ENCODE measurements around the gene SKIC2. TPM values are rescaled to one million over a fixed set of nuclear protein-coding genes. Genes with fewer than 3 reads are reported as not detected.

SKIC2 gene
- total and polyA plus RNA-seq, 2 of the 4 experiments (the other 2 are of a cell fraction): 30.6 to 46.0 TPM

DNA sequence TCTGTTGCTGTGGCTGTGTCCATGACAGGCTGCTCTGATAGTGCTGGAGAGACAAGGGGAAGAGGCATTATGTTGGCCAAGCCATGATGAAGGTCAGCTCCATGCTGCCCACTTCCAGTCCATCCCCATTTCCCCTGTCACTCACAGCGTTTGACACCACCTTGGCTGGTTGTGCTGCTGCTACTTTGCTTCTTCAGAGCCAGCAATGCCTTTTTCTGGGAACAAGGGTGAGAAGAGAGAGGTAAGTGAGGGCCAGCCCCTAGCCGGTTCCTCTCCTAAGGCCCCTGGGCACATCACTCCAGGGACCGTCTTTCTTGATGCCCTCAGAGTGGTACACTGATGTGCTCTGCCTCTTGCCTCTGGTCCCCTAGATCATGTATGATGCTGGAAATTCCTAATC, 2.2 kb upstream of the SKIC2 start:
- Histone ChIP-seq H3K4me3 (ENCODE audit: insufficient read depth, low read depth, low read length) (no peak overlapping the region), H3K23ac (ENCODE audit: low read depth, low read length) (no peak overlapping the region), H3K4me1 (ENCODE audit: control insufficient read depth, insufficient read depth, low read length) (peaks cover 7% of the 10 kb centered on the region; the same call in 1 of the 2 replicates), H2BK15ac (ENCODE audit: low read depth, low read length) (no peak overlapping the region), H3K18ac (ENCODE audit: low read depth, low read length) (no peak overlapping the region), H2BK5ac (ENCODE audit: low read depth, low read length, poor library complexity, severe bottlenecking) (no peak overlapping the region), H3K27ac (ENCODE audit: insufficient read depth, low read length) (no peak overlapping the region), H3K9ac (ENCODE audit: low read depth, low read length) (no peak overlapping the region), H3K4me2 (ENCODE audit: low read depth, low read length) (no peak overlapping the region), H3K36me3 (ENCODE audit: control insufficient read depth, insufficient read depth, low read length) (peaks cover 48% of the 10 kb centered on the region), H4K8ac (ENCODE audit: low read depth in 2 of 2, low read length in 2 of 2) (no peak overlapping the region), H4K20me1 (ENCODE audit: insufficient read depth, low read length) (0 out of 2 replicates have a peak, but pooled peaks cover 5% of the 10 kb centered on the region), H4K91ac (ENCODE audit: insufficient read depth, low read depth, low read length) (no peak overlapping the region), H2AK9ac (replicated peaks; ENCODE audit: low read depth, low read length, poor library complexity) (no peak overlapping the region), H3K9me3 (ENCODE audit: control insufficient read depth, insufficient read depth, low read length) (no peaks in the 10 kb centered on the region), H3K4ac (ENCODE audit: low read depth, low read length) (no peak overlapping the region), H4K5ac (ENCODE audit: low read depth, low read length) (no peak overlapping the region), H3K79me1 (ENCODE audit: low read depth in 1 of 2, low read length in 2 of 2) (peaks cover 33 to 43% of the 10 kb centered on the region in 2 experiments), H2AK5ac (ENCODE audit: low read depth, low read length) (no peak overlapping the region), H3K14ac (replicated peaks; ENCODE audit: low read depth, low read length) (no peak overlapping the region), H2BK120ac (ENCODE audit: low read depth, low read length) (no peak overlapping the region), H3K56ac (ENCODE audit: extremely low read depth, insufficient read depth, low read length) (no peak overlapping the region), H3K27me3 (ENCODE audit: control insufficient read depth, insufficient read depth, low read length) (no peaks in the 10 kb centered on the region), H2BK20ac (ENCODE audit: low read depth, low read length) (no peak overlapping the region), H2AFZ (replicated peaks; ENCODE audit: low read length, poor library complexity) (no peak overlapping the region), H3K9me1 (ENCODE audit: insufficient read depth, low read length) (peaks cover 12% of the 10 kb centered on the region)
- intact Hi-C loops (cut with micrococcal nuclease) (loop anchor here (5.0 kb wide), 1 partner anchor 156 kb away; no protein-coding TSS in a partner anchor), in situ Hi-C loops (cut with MboI; ENCODE audit: low sequenced_read_pairs) (no loop called here), dilution Hi-C loops (cut with HindIII; ENCODE audit: low sequenced_read_pairs, unreplicated experiment) (no loop called here)
- ChIA-PET POLR2A (ENCODE audit: unreplicated experiment) (no interaction called here), CTCF (no interaction called here)
- TF ChIP-seq, protein P1, sequence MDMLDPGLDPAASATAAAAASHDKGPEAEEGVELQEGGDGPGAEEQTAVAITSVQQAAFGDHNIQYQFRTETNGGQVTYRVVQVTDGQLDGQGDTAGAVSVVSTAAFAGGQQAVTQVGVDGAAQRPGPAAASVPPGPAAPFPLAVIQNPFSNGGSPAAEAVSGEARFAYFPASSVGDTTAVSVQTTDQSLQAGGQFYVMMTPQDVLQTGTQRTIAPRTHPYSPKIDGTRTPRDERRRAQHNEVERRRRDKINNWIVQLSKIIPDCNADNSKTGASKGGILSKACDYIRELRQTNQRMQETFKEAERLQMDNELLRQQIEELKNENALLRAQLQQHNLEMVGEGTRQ (IDR thresholded peaks at IDR 0.05; ENCODE audit: low read depth, low read length): no peak
- no peak for TF ChIP-seq NFE2L2 (IDR thresholded peaks at IDR 0.05; ENCODE audit: low read depth, low read length)
- no peak for TF ChIP-seq BHLHE40 (IDR thresholded peaks at IDR 0.05; ENCODE audit: low read depth, low read length)
- TF ChIP-seq, protein P2, sequence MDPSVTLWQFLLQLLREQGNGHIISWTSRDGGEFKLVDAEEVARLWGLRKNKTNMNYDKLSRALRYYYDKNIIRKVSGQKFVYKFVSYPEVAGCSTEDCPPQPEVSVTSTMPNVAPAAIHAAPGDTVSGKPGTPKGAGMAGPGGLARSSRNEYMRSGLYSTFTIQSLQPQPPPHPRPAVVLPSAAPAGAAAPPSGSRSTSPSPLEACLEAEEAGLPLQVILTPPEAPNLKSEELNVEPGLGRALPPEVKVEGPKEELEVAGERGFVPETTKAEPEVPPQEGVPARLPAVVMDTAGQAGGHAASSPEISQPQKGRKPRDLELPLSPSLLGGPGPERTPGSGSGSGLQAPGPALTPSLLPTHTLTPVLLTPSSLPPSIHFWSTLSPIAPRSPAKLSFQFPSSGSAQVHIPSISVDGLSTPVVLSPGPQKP (IDR thresholded peaks at IDR 0.05; ENCODE audit: borderline replicate concordance, low read depth, low read length): no peak
- TF ChIP-seq MAFK (IDR thresholded peaks at IDR 0.05; ENCODE audit: low read depth, low read length): no peak
- no peak for TF ChIP-seq RFX5 (IDR thresholded peaks at IDR 0.05; ENCODE audit: low read depth, low read length)
- TF ChIP-seq SMC3 (IDR thresholded peaks at IDR 0.05; ENCODE audit: low read depth, low read length): no peak
- no peak for TF ChIP-seq FOS (IDR thresholded peaks at IDR 0.05; ENCODE audit: low read depth, low read length)
- TF ChIP-seq MAZ (IDR thresholded peaks at IDR 0.05; ENCODE audit: borderline replicate concordance, low read depth, low read length): no peak
- TF ChIP-seq, protein P3, sequence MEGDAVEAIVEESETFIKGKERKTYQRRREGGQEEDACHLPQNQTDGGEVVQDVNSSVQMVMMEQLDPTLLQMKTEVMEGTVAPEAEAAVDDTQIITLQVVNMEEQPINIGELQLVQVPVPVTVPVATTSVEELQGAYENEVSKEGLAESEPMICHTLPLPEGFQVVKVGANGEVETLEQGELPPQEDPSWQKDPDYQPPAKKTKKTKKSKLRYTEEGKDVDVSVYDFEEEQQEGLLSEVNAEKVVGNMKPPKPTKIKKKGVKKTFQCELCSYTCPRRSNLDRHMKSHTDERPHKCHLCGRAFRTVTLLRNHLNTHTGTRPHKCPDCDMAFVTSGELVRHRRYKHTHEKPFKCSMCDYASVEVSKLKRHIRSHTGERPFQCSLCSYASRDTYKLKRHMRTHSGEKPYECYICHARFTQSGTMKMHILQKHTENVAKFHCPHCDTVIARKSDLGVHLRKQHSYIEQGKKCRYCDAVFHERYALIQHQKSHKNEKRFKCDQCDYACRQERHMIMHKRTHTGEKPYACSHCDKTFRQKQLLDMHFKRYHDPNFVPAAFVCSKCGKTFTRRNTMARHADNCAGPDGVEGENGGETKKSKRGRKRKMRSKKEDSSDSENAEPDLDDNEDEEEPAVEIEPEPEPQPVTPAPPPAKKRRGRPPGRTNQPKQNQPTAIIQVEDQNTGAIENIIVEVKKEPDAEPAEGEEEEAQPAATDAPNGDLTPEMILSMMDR (conservative IDR thresholded peaks at IDR 0.05; ENCODE audit: low read depth, low read length): no peak
- no peak for TF ChIP-seq RCOR1 (IDR thresholded peaks at IDR 0.05; ENCODE audit: insufficient replicate concordance, low read length)
- TF ChIP-seq CHD1 (IDR thresholded peaks at IDR 0.05; ENCODE audit: low read depth, low read length): no peak
- no peak for TF ChIP-seq CEBPB (IDR thresholded peaks at IDR 0.05; ENCODE audit: low read depth, low read length)
- no peak for TF ChIP-seq POLR2A (IDR thresholded peaks at IDR 0.05; ENCODE audit: low read depth, low read length)
- no peak for TF ChIP-seq RAD21 (IDR thresholded peaks at IDR 0.05; ENCODE audit: low read length)
- TF ChIP-seq MXI1 (IDR thresholded peaks at IDR 0.05; ENCODE audit: borderline replicate concordance, low read depth, low read length): no peak
- no CpG with 5 or more reads among the region's 3 CpGs for WGBS, 2 experiments (ENCODE audit: extremely low coverage in 2 of 2, insufficient read length in 1 of 2)
- ATAC-seq (ENCODE audit: low read depth) (no peak), DNase-seq (no peak)
- no TSS peak for BruUV-seq (replicated peaks)
